ENCODE data around the gene MBP. TPM values are rescaled to one million over a fixed set of nuclear protein-coding genes. Genes with fewer than 3 reads are reported as not detected.
A peak's percentile ranks its signal among the peaks of the same experiment; 100 is the strongest.

MBP gene
- total and polyA plus RNA-seq, 2 donors (not counting 3 experiments of a cell fraction or from before 2014, with no cell fraction given), result 1.7 to 2.3 TPM

DNA sequence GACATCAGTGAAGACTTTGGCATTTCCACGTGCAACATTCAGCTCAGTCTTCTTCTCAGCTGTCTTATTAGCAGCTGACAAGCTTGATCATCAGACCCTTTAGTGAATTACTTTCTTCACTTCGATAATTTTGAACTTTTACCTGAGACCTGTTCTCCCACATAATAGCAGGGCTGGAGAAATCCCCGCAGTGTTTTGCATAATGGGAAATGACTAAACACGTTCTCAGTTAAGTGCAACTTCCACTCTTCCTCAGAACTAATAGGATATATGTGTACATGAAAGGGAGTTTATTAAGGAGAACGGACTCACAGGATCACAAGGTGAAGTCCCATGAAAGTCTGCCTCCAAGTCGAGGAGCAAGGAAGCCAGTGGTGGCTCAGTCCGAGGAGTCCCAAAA lies 28.8 kb upstream of the MBP start:
- CTCF ChIA-PET, result no interaction called here
- Histone ChIP-seq H3K27ac (ENCODE audit: insufficient read depth, low read depth, low read length) (no peak overlapping the region), H3K36me3 (ENCODE audit: control insufficient read depth in 2 of 2, extremely low read depth in 1 of 2, insufficient read depth in 2 of 2, low read length in 2 of 2) (no peaks in the 10 kb centered on the region), H3K79me2 (ENCODE audit: control insufficient read depth, insufficient read depth, low read length) (no peaks in the 10 kb centered on the region), H3K27me3 (ENCODE audit: control insufficient read depth in 2 of 2, insufficient read depth in 2 of 2, low read length in 2 of 2) (peaks cover 2% of the 10 kb centered on the region in 2 experiments), H3K4me1 (ENCODE audit: control insufficient read depth, extremely low read depth, insufficient read depth, low read length) (no peaks in the 10 kb centered on the region), H3K4me3 (replicated peaks in 1 of 3; ENCODE audit: insufficient read depth in 1 of 3, low read depth in 1 of 3, low read length in 3 of 3) (no peak overlapping the region), H3K4me2 (ENCODE audit: insufficient read depth, low read length) (no peak overlapping the region), H4K20me1 (replicated peaks; ENCODE audit: control insufficient read depth, extremely low read depth, insufficient read depth, low read length) (no peaks in the 10 kb centered on the region), H2AFZ (ENCODE audit: low read depth, low read length) (no peak overlapping the region), H3K9ac (replicated peaks; ENCODE audit: extremely low read depth, insufficient read depth, low read length) (no peak overlapping the region), H3K9me3 (replicated peaks; ENCODE audit: control insufficient read depth, insufficient read depth, low read length) (no peaks in the 10 kb centered on the region), H3K9me1 (replicated peaks; ENCODE audit: control insufficient read depth, extremely low read depth, insufficient read depth, low read length) (no peaks in the 10 kb centered on the region)
- intact Hi-C loops (cut with micrococcal nuclease) (no loop called here), dilution Hi-C loops (cut with MboI; ENCODE audit: extremely low pct_ligation_motif_present, low sequenced_read_pairs) (no loop called here)
- POLR2A ChIA-PET, result no interaction called here
- no peak for DNase-seq (ENCODE audit: low read depth, low spot score)
- TF ChIP-seq JUN (IDR thresholded peaks at IDR 0.05; ENCODE audit: borderline replicate concordance, insufficient read depth, insufficient read length, low read depth) (no peak), FOS (IDR thresholded peaks at IDR 0.05; ENCODE audit: borderline replicate concordance, insufficient read depth, low read length) (no peak), POLR2A (IDR thresholded peaks at IDR 0.05; ENCODE audit: low read depth, low read length) (no peak), GATA2 (IDR thresholded peaks at IDR 0.05; ENCODE audit: insufficient read depth, insufficient read length, low read depth, low read length) (no peak), POLR2AphosphoS5 (IDR thresholded peaks at IDR 0.05; ENCODE audit: insufficient read depth, low read depth, low read length) (no peak), EZH2 (IDR thresholded peaks at IDR 0.05; ENCODE audit: borderline replicate concordance, low read depth, low read length, severe bottlenecking) (no peak), MYC (IDR thresholded peaks at IDR 0.05; ENCODE audit: low read depth, low read length) (no peak)
- TF ChIP-seq, protein P1, sequence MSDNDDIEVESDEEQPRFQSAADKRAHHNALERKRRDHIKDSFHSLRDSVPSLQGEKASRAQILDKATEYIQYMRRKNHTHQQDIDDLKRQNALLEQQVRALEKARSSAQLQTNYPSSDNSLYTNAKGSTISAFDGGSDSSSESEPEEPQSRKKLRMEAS (IDR thresholded peaks at IDR 0.05; ENCODE audit: insufficient read depth, insufficient read length), result no peak
- TF ChIP-seq, protein P2, sequence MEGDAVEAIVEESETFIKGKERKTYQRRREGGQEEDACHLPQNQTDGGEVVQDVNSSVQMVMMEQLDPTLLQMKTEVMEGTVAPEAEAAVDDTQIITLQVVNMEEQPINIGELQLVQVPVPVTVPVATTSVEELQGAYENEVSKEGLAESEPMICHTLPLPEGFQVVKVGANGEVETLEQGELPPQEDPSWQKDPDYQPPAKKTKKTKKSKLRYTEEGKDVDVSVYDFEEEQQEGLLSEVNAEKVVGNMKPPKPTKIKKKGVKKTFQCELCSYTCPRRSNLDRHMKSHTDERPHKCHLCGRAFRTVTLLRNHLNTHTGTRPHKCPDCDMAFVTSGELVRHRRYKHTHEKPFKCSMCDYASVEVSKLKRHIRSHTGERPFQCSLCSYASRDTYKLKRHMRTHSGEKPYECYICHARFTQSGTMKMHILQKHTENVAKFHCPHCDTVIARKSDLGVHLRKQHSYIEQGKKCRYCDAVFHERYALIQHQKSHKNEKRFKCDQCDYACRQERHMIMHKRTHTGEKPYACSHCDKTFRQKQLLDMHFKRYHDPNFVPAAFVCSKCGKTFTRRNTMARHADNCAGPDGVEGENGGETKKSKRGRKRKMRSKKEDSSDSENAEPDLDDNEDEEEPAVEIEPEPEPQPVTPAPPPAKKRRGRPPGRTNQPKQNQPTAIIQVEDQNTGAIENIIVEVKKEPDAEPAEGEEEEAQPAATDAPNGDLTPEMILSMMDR (IDR thresholded peaks at IDR 0.05; ENCODE audit: extremely low read depth in 1 of 2, insufficient read depth in 1 of 2, low read depth in 1 of 2, low read length in 2 of 2), result no peak
- peak; percentile 8 for FAIRE-seq
- BruUV-seq (replicated peaks), result no TSS peak

Measured in endothelial cell of umbilical vein (primary cell).